HL-60 (cell line): ENCODE data around the gene IFIT5.

Experiments
- CTCF ChIP-seq: IDR thresholded peaks from one replicate; pipeline ENCODE4 v1.5.1; 2011; ENCODE audit warnings: low read length, control low read depth, inconsistent platforms; ENCODE audit not compliant: insufficient read depth
- POLR2AphosphoS5 ChIP-seq: IDR thresholded peaks from 2 replicates; pipeline ENCODE4 v1.6.1; 2012; ENCODE audit warnings: low read depth
- REST ChIP-seq: IDR thresholded peaks from 2 replicates; pipeline ENCODE4 v1.6.1; 2012; ENCODE audit warnings: low read depth; ENCODE audit not compliant: insufficient replicate concordance
- SPI1 ChIP-seq: IDR thresholded peaks from 2 replicates; pipeline ENCODE4 v1.6.1; 2012; ENCODE audit warnings: low read depth, mild to moderate bottlenecking, borderline replicate concordance

- TF ChIP-seq CTCF (no peak), REST (no peak), POLR2AphosphoS5 (no peak), SPI1 (no peak)
Measured at GRCh38 chr10:89390476-89391225, 23.7 kb upstream of the IFIT5 start.
